Activated T-helper 2 cell treated with anti-CD3 and anti-CD28 coated beads, Interferon-gamma antibody, Interleukin-2, Interleukin-4, amounts not matched to agents 10 μg/mL and 5 μg/mL and 100 μg/mL, durations not matched to agents 14 hours and 24 hours and 36 hours (primary cell): ENCODE data around the gene C16orf92. TPM values are rescaled to one million over a fixed set of nuclear protein-coding genes. Genes with fewer than 3 reads are reported as not detected.

ENCODE experiments used
- DNase-seq: peaks from one replicate; pipeline ENCODE4 v3.0.0; 2021; ENCODE audit warnings: low spot score
- H3K27ac Mint-ChIP-seq: one replicate; pipeline ENCODE4 v1.8.0; 2021; ENCODE audit warnings: mixed read lengths
- H3K27me3 Mint-ChIP-seq: one replicate; pipeline ENCODE4 v1.8.0; 2021; ENCODE audit warnings: low read depth, mixed read lengths
- H3K36me3 Mint-ChIP-seq: one replicate; pipeline ENCODE4 v1.8.0; 2021; ENCODE audit warnings: low read depth, mixed read lengths
- H3K4me1 Mint-ChIP-seq: one replicate; pipeline ENCODE4 v1.8.0; 2021; ENCODE audit warnings: low read depth, mixed read lengths
- H3K4me3 Mint-ChIP-seq: one replicate; pipeline ENCODE4 v1.8.0; 2021; ENCODE audit warnings: low read depth, mild to moderate bottlenecking, moderate library complexity, mixed read lengths
- H3K9me3 Mint-ChIP-seq: one replicate; pipeline ENCODE4 v1.8.0; 2021; ENCODE audit warnings: mixed read lengths
- intact Hi-C: fragments of 100-400 bp; cut with micrococcal nuclease; formaldehyde crosslinking; loops from one replicate; pipeline ENCODE4 v1.15.1; 2023
- total RNA-seq: library from RNA; stranded (reverse); gene quantifications from 2 replicates; pipeline ENCODE4 v1.2.3, GENCODE V29; 2022

C16orf92 gene
- total RNA-seq, 1 donor from 2014 or later: not detected

DNA sequence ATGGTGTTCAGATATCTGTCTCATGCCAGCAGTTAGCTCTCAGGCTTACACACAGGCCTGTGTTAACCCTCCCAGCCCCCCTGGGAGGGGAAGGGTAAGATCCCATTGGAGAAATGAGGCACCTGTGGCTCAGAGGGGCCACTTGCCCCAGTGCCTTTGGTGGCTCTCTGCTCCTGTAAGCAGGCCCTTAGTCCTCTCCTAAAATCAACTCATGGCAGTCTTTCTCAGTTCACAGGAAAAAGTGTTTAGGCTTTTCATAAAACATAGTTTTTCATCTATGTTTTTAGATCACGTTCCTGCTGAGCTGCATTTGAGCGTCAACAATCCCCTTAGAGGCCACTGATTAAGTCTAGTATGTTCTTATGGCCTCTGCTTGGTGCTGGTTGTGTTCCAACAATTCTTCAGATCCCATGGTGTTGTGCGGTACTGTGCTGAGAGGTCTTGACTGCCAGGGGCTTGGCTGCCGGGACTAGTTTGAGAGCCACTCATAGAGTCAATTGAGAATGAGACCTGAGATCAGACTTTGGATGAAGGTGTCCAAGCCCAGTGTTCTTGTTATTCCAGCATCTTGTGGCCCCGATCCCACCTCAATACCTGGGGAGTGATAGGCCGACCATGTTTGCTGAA is 38.7 kb upstream of the C16orf92 start:
- no peak overlapping the region for H3K4me3 Mint-ChIP-seq
- H3K4me1 Mint-ChIP-seq: no peaks in the 10 kb centered on the region
- H3K9me3 Mint-ChIP-seq: no peaks in the 10 kb centered on the region
- intact Hi-C loops: no loop called here
- DNase-seq: no peak
- H3K27me3 Mint-ChIP-seq: no peaks in the 10 kb centered on the region
- peaks cover 76% of the 10 kb centered on the region for H3K36me3 Mint-ChIP-seq
- no peak overlapping the region for H3K27ac Mint-ChIP-seq

DNA sequence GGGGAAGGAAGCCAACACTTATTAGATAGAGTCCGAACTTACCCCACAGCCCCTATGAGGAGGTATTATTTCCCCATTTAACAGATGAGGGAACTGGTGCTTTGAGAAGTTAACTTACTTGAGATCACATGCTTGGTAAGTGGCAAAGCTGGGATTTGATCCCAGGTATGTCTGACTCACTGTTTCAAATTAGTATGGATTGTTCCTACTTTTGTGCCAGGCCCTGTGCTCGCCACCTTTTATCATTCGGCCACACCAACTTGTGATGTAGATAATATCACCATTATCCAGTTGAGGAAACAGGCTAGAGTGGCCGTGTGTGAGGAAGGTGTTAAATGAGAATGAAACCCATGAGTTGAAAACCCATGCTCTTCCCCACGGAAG is 38.2 kb upstream of the C16orf92 start:
- H3K27me3 Mint-ChIP-seq: no peaks in the 10 kb centered on the region
- no peak for DNase-seq
- H3K4me3 Mint-ChIP-seq: no peak overlapping the region
- intact Hi-C loops: no loop called here
- H3K27ac Mint-ChIP-seq: no peak overlapping the region
- H3K9me3 Mint-ChIP-seq: no peaks in the 10 kb centered on the region
- no peaks in the 10 kb centered on the region for H3K4me1 Mint-ChIP-seq
- peaks cover 76% of the 10 kb centered on the region for H3K36me3 Mint-ChIP-seq

DNA sequence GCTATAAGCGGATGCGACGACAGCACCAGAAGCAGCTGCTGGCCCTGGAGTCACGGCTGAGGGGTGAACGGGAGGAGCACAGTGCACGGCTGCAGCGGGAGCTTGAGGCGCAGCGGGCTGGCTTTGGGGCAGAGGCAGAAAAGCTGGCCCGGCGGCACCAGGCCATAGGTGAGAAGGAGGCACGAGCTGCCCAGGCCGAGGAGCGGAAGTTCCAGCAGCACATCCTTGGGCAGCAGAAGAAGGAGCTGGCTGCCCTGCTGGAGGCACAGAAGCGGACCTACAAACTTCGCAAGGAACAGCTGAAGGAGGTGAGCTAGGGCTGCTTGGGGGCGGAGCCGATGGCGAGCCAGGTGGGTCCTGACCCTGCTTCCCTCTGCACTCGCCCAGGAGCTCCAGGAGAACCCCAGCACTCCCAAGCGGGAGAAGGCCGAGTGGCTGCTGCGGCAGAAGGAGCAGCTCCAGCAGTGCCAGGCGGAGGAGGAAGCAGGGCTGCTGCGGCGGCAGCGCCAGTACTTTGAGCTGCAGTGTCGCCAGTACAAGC is 37.7 kb upstream of the C16orf92 start:
- H3K4me1 Mint-ChIP-seq: no peaks in the 10 kb centered on the region
- no peaks in the 10 kb centered on the region for H3K27me3 Mint-ChIP-seq
- H3K4me3 Mint-ChIP-seq: no peak overlapping the region
- H3K27ac Mint-ChIP-seq: no peak overlapping the region
- DNase-seq: no peak
- peaks cover 74% of the 10 kb centered on the region for H3K36me3 Mint-ChIP-seq
- intact Hi-C loops: no loop called here
- no peaks in the 10 kb centered on the region for H3K9me3 Mint-ChIP-seq

DNA sequence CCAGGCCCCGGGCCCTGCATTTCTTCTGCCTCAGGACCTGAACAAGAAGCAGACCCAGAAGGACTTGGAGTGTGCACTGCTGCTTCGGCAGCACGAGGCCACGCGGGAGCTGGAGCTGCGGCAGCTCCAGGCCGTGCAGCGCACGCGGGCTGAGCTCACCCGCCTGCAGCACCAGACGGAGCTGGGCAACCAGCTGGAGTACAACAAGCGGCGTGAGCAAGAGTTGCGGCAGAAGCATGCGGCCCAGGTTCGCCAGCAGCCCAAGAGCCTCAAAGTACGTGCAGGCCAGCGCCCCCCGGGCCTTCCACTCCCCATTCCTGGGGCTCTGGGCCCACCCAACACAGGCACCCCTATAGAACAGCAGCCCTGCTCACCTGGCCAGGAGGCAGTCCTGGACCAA is 36.8 kb upstream of the C16orf92 start:
- H3K36me3 Mint-ChIP-seq: peaks cover 71% of the 10 kb centered on the region
- no peak overlapping the region for H3K27ac Mint-ChIP-seq
- no peak for DNase-seq
- intact Hi-C loops: no loop called here
- H3K4me3 Mint-ChIP-seq: no peak overlapping the region
- H3K27me3 Mint-ChIP-seq: no peaks in the 10 kb centered on the region
- H3K4me1 Mint-ChIP-seq: no peaks in the 10 kb centered on the region
- H3K9me3 Mint-ChIP-seq: no peaks in the 10 kb centered on the region

DNA sequence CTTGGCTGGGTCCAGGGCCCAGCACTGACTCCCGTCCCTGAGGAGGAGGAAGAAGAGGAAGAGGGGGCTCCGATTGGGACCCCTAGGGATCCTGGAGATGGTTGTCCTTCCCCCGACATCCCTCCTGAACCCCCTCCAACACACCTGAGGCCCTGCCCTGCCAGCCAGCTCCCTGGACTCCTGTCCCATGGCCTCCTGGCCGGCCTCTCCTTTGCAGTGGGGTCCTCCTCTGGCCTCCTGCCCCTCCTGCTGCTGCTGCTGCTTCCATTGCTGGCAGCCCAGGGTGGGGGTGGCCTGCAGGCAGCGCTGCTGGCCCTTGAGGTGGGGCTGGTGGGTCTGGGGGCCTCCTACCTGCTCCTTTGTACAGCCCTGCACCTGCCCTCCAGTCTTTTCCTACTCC is 36.1 kb upstream of the C16orf92 start:
- H3K27me3 Mint-ChIP-seq: no peaks in the 10 kb centered on the region
- no peaks in the 10 kb centered on the region for H3K4me1 Mint-ChIP-seq
- H3K4me3 Mint-ChIP-seq: no peak overlapping the region
- no peak overlapping the region for H3K27ac Mint-ChIP-seq
- no peak for DNase-seq
- intact Hi-C loops: no loop called here
- peaks cover 73% of the 10 kb centered on the region for H3K36me3 Mint-ChIP-seq
- no peaks in the 10 kb centered on the region for H3K9me3 Mint-ChIP-seq

DNA sequence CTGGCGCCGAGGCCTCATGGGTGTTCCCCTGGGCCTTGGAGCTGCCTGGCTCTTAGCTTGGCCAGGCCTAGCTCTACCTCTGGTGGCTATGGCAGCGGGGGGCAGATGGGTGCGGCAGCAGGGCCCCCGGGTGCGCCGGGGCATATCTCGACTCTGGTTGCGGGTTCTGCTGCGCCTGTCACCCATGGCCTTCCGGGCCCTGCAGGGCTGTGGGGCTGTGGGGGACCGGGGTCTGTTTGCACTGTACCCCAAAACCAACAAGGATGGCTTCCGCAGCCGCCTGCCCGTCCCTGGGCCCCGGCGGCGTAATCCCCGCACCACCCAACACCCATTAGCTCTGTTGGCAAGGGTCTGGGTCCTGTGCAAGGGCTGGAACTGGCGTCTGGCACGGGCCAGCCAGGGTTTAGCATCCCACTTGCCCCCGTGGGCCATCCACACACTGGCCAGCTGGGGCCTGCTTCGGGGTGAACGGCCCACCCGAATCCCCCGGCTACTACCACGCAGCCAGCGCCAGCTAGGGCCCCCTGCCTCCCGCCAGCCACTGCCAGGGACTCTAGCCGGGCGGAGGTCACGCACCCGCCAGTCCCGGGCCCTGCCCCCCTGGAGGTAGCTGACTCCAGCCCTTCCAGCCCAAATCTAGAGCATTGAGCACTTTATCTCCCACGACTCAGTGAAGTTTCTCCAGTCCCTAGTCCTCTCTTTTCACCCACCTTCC is 35.5 kb upstream of the C16orf92 start:
- no peaks in the 10 kb centered on the region for H3K27me3 Mint-ChIP-seq
- intact Hi-C loops: no loop called here
- H3K4me3 Mint-ChIP-seq: no peak overlapping the region
- no peak for DNase-seq
- H3K36me3 Mint-ChIP-seq: peaks cover 73% of the 10 kb centered on the region
- H3K4me1 Mint-ChIP-seq: no peaks in the 10 kb centered on the region
- H3K9me3 Mint-ChIP-seq: no peaks in the 10 kb centered on the region
- no peak overlapping the region for H3K27ac Mint-ChIP-seq

DNA sequence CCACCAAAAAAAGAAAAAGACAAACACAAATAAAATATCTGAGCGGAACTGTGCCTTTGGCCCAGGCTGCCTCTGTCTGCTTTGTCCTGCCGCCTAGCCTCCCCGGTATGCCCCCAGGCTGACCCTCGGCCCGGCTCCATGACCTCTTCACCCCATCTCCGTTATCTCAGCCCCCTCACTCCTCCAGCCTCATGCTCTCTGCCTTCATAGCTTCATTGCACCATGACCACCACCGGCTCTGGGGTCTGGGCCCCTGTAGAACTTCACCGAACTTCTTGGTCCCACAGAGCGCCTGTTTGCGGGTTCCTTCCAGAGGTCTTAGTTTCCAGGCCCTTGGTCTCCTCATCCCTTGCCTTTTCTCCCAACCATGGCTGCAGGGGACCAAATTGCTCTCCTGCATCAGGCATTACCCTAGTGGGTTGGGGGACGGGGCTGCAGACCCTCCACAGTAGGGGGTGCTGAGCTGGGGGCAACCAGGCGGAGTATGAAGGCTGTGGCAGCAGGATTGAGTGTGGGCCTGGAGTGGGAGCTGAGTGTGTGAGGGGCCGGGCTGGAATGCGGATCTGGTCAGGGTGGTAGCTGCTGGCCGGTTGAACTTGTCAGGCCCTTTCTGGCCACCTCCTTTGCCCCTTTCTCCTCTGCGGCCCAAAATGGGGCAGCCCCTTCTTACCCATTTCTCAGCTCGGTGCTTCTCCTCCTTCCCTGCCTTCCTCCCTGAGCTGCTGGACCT is 34.5 kb upstream of the C16orf92 start:
- H3K27me3 Mint-ChIP-seq: no peaks in the 10 kb centered on the region
- no peak for DNase-seq
- intact Hi-C loops: no loop called here
- no peaks in the 10 kb centered on the region for H3K9me3 Mint-ChIP-seq
- peaks cover 71% of the 10 kb centered on the region for H3K36me3 Mint-ChIP-seq
- H3K4me1 Mint-ChIP-seq: no peaks in the 10 kb centered on the region
- H3K4me3 Mint-ChIP-seq: no peak overlapping the region
- no peak overlapping the region for H3K27ac Mint-ChIP-seq

DNA sequence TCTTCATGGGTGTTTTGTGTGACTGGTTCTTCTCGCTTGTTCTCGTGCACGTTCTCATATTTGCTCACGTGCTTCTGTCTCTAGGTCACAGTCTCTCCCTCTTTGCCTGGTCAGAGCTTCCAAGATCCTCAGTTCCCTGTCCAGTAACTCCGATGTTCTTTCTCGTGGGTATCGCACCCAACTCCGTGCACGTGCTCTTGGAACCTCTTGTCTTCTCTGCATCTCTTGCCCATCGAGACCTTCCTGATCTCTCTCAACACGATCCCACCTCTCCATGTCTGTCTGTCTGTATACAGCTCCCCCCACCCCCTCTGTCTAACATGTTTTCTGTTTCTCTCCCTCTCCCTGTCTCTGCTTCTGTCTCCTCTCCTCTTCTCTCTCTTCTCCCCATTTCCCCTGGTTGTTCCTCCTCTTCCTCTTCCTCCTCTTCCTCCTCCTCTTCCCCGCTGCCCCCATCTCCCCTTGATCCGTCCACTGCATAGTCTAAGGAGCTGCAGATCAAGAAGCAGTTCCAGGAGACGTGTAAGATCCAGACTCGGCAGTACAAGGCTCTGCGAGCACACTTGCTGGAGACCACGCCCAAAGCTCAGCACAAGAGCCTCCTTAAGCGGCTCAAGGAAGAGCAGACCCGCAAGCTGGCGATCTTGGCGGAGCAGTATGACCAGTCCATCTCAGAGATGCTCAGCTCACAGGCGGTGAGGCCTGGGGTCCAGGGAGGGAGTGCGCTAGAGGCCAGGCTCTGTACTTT is 33.7 kb upstream of the C16orf92 start:
- Mint-ChIP-seq H3K4me3 (no peak overlapping the region), H3K9me3 (no peaks in the 10 kb centered on the region), H3K4me1 (peaks cover 5% of the 10 kb centered on the region), H3K27me3 (no peaks in the 10 kb centered on the region), H3K27ac (no peak overlapping the region), H3K36me3 (peaks cover 69% of the 10 kb centered on the region)
- intact Hi-C loops: no loop called here
- DNase-seq: no peak

DNA sequence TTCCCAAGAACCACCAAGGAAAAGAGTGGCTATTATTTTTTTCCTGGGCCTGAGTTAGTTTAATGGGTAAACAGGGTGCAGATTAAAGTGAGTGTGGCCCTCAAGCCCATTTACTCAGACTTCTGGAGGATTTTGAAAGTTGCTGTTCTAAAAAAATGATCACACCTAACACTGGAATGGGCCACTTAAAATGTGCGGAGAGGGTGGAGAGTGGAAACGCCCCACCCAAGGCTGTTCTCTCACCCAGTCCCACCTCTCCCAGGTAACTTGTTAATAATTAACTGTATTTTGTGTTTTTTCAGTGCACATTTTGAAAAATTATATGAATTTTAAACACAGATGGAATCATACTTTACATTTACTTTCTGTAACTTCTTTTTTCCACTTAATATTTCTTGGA is 33.0 kb upstream of the C16orf92 start:
- DNase-seq: no peak
- H3K9me3 Mint-ChIP-seq: no peaks in the 10 kb centered on the region
- H3K4me3 Mint-ChIP-seq: no peak overlapping the region
- intact Hi-C loops: loop anchor here (10.0 kb wide), 1 partner anchor 125 kb away; the partner anchor contains the start of gene CDIPT
- H3K4me1 Mint-ChIP-seq: peaks cover 13% of the 10 kb centered on the region
- H3K27ac Mint-ChIP-seq: no peak overlapping the region
- H3K36me3 Mint-ChIP-seq: peaks cover 69% of the 10 kb centered on the region
- no peaks in the 10 kb centered on the region for H3K27me3 Mint-ChIP-seq

DNA sequence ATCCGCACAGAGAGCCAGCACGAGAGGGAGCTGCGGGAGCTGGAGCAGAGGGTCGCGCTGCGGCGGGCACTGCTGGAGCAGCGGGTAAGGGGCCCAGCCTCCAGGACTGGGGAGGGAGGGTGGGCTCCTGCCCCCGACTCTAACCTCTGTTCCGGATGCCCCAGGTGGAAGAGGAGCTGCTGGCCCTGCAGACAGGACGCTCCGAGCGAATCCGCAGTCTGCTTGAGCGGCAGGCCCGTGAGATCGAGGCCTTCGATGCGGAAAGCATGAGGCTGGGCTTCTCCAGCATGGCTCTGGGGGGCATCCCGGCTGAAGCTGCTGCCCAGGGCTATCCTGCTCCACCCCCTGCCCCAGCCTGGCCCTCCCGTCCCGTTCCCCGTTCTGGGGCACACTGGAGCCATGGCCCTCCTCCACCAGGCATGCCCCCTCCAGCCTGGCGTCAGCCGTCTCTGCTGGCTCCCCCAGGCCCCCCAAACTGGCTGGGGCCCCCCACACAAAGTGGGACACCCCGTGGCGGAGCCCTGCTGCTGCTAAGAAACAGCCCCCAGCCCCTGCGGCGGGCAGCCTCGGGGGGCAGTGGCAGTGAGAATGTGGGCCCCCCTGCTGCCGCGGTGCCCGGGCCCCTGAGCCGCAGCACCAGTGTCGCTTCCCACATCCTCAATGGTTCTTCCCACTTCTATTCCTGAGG is 32.0 kb upstream of the C16orf92 start:
- no peak for DNase-seq
- intact Hi-C loops: loop anchor here (10.0 kb wide), 1 partner anchor 126 kb away; the partner anchor contains the start of gene CDIPT
- Mint-ChIP-seq H3K9me3 (no peaks in the 10 kb centered on the region), H3K27me3 (no peaks in the 10 kb centered on the region), H3K36me3 (peaks cover 63% of the 10 kb centered on the region), H3K4me1 (peaks cover 13% of the 10 kb centered on the region), H3K27ac (no peak overlapping the region), H3K4me3 (no peak overlapping the region)

DNA sequence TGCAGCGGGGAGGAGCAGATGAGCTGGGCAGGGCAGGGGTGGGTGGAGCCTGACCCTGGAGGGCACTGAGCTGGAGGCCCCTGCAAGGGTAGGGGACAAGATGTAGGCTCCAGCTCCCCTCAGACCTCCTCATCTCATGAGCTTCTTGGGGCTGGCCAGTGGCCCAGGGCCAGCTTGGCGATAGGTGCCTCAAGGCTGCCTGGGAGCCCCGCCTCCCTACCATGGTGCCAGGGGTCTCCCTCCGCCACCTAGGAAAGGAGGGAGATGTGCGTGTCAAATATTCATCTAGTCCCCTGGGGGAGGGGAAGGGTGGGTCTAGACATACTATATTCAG is 31.5 kb upstream of the C16orf92 start:
- Mint-ChIP-seq H3K36me3 (peaks cover 64% of the 10 kb centered on the region), H3K27ac (no peak overlapping the region), H3K9me3 (no peaks in the 10 kb centered on the region), H3K4me3 (no peak overlapping the region), H3K4me1 (peaks cover 13% of the 10 kb centered on the region), H3K27me3 (no peaks in the 10 kb centered on the region)
- intact Hi-C loops: loop anchor here (10.0 kb wide), 1 partner anchor 127 kb away; the partner anchor contains the start of gene CDIPT
- DNase-seq: no peak

DNA sequence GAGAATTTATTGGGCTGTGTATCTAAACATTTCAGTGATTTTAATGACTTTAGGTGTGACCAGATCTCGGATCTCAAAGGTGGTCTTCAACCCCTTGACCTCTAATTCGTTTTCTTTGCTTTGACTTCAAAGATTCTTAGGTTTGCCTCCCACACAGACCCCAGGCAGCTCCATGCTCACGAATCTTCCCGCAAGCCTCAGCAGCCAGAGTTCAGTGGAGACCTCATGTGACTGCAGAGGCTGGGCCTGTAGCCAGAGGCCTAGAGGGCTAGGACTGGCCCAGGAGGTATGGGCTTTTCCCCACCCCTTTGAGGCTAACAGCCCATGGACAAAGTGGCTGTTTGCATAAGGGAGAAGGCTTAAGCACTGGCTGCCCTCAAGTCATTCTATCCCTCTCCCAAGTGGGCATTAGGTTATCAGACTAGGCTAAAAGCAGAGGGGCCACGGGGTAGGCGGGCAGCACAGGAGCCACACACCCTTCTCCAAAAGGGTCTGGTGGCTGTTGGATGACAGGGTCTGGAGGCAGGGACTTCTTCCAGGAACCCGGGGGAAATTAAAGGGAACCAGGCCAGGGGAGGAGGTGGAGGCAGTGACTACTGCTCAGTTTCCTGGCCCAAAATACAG is 30.5 kb upstream of the C16orf92 start:
- Mint-ChIP-seq H3K27me3 (no peaks in the 10 kb centered on the region), H3K4me3 (no peak overlapping the region), H3K9me3 (no peaks in the 10 kb centered on the region), H3K4me1 (peaks cover 18% of the 10 kb centered on the region), H3K27ac (no peak overlapping the region), H3K36me3 (peaks cover 67% of the 10 kb centered on the region)
- intact Hi-C loops: loop anchor here (10.0 kb wide), 1 partner anchor 128 kb away; the partner anchor contains the start of gene CDIPT
- no peak for DNase-seq
